ENCODE results near the gene EFNA2.

Gene EFNA2

GRCh38 chr19:1278074-1278473, 7.6 kb upstream of the EFNA2 start:
- peaks cover under 1 to 8% (median 5%) of the 10 kb centered on the region in 5 donors for H3K27me3 ChIP-seq (ENCODE audit: control insufficient read depth in 5 of 5, insufficient read depth in 4 of 5, low read length in 5 of 5)
- no peak overlapping the region for H3K4me3 ChIP-seq (ENCODE audit: low read depth in 1 of 5, low read length in 5 of 5)
- H3K9ac ChIP-seq (ENCODE audit: low read length in 5 of 5), result no peak overlapping the region
- no peaks in the 10 kb centered on the region for H3K9me3 ChIP-seq (ENCODE audit: control insufficient read depth in 5 of 5, low read length in 5 of 5)
- no peak overlapping the region for H3K27ac ChIP-seq (ENCODE audit: low read depth, low read length)
- H3K36me3 ChIP-seq (ENCODE audit: control insufficient read depth in 5 of 5, insufficient read depth in 5 of 5, low read length in 5 of 5), result peaks cover 0 to 35% (median 25%) of the 10 kb centered on the region in 5 donors
- H3K4me1 ChIP-seq (ENCODE audit: control insufficient read depth in 5 of 5, insufficient read depth in 5 of 5, low read length in 5 of 5), result peaks cover 4 to 39% (median 36%) of the 10 kb centered on the region in 5 donors

- H3K36me3 ChIP-seq (ENCODE audit: control insufficient read depth in 5 of 5, insufficient read depth in 5 of 5, low read length in 5 of 5), result peaks cover 0 to 26% (median 16%) of the 10 kb centered on the region in 5 donors
- H3K9ac ChIP-seq (ENCODE audit: low read length in 5 of 5), result no peak overlapping the region
- H3K4me1 ChIP-seq (ENCODE audit: control insufficient read depth in 5 of 5, insufficient read depth in 5 of 5, low read length in 5 of 5), result peaks cover 1 to 29% (median 27%) of the 10 kb centered on the region in 5 donors
- H3K27me3 ChIP-seq (ENCODE audit: control insufficient read depth in 5 of 5, insufficient read depth in 4 of 5, low read length in 5 of 5), result peaks cover 9 to 17% (median 14%) of the 10 kb centered on the region in 5 donors
- H3K27ac ChIP-seq (ENCODE audit: low read depth, low read length), result no peak overlapping the region
- no peak overlapping the region for H3K4me3 ChIP-seq (ENCODE audit: low read depth in 1 of 5, low read length in 5 of 5)
- no peaks in the 10 kb centered on the region for H3K9me3 ChIP-seq (ENCODE audit: control insufficient read depth in 5 of 5, low read length in 5 of 5)
These were observed 6.7 kb upstream of the EFNA2 start for GRCh38 chr19:1278713-1279660.

- no peak overlapping the region for H3K27ac ChIP-seq (ENCODE audit: low read depth, low read length)
- peaks cover 18 to 26% (median 22%) of the 10 kb centered on the region in 5 donors for H3K27me3 ChIP-seq (ENCODE audit: control insufficient read depth in 5 of 5, insufficient read depth in 4 of 5, low read length in 5 of 5)
- H3K9ac ChIP-seq (ENCODE audit: low read length in 5 of 5), result peak overlapping the region in 1 of 5 donors; percentile 30
- peaks cover 1 to 21% (median 18%) of the 10 kb centered on the region in 5 donors for H3K4me1 ChIP-seq (ENCODE audit: control insufficient read depth in 5 of 5, insufficient read depth in 5 of 5, low read length in 5 of 5)
- H3K9me3 ChIP-seq (ENCODE audit: control insufficient read depth in 5 of 5, low read length in 5 of 5), result no peaks in the 10 kb centered on the region
- no peak overlapping the region for H3K4me3 ChIP-seq (ENCODE audit: low read depth in 1 of 5, low read length in 5 of 5)
- peaks cover 0 to 18% (median 8%) of the 10 kb centered on the region in 5 donors for H3K36me3 ChIP-seq (ENCODE audit: control insufficient read depth in 5 of 5, insufficient read depth in 5 of 5, low read length in 5 of 5)
These were observed 5.8 kb upstream of the EFNA2 start for GRCh38 chr19:1279782-1280341.

GRCh38 chr19:1280636-1281568, 4.8 kb upstream of the EFNA2 start:
- Histone ChIP-seq H3K36me3 (ENCODE audit: control insufficient read depth in 5 of 5, insufficient read depth in 5 of 5, low read length in 5 of 5) (peaks cover 0 to 15% (median 8%) of the 10 kb centered on the region in 5 donors), H3K9ac (ENCODE audit: low read length in 5 of 5) (no peak overlapping the region), H3K27me3 (ENCODE audit: control insufficient read depth in 5 of 5, insufficient read depth in 4 of 5, low read length in 5 of 5) (peaks cover 24 to 31% (median 29%) of the 10 kb centered on the region in 5 donors), H3K4me3 (ENCODE audit: low read depth in 1 of 5, low read length in 5 of 5) (no peak overlapping the region), H3K4me1 (ENCODE audit: control insufficient read depth in 5 of 5, insufficient read depth in 5 of 5, low read length in 5 of 5) (peaks cover 1 to 16% (median 13%) of the 10 kb centered on the region in 5 donors), H3K27ac (ENCODE audit: low read depth, low read length) (no peak overlapping the region), H3K9me3 (ENCODE audit: control insufficient read depth in 5 of 5, low read length in 5 of 5) (no peaks in the 10 kb centered on the region)

GRCh38 chr19:1281569-1282287, 3.9 kb upstream of the EFNA2 start:
- H3K9me3 ChIP-seq (ENCODE audit: control insufficient read depth in 5 of 5, low read length in 5 of 5), result no peaks in the 10 kb centered on the region
- H3K27ac ChIP-seq (ENCODE audit: low read depth, low read length), result no peak overlapping the region
- H3K36me3 ChIP-seq (ENCODE audit: control insufficient read depth in 5 of 5, insufficient read depth in 5 of 5, low read length in 5 of 5), result peaks cover 0 to 15% (median 8%) of the 10 kb centered on the region in 5 donors
- H3K27me3 ChIP-seq (ENCODE audit: control insufficient read depth in 5 of 5, insufficient read depth in 4 of 5, low read length in 5 of 5), result peaks cover 29 to 35% (median 33%) of the 10 kb centered on the region in 5 donors
- peaks cover 0 to 12% (median 6%) of the 10 kb centered on the region in 5 donors for H3K4me1 ChIP-seq (ENCODE audit: control insufficient read depth in 5 of 5, insufficient read depth in 5 of 5, low read length in 5 of 5)
- H3K9ac ChIP-seq (ENCODE audit: low read length in 5 of 5), result no peak overlapping the region
- H3K4me3 ChIP-seq (ENCODE audit: low read depth in 1 of 5, low read length in 5 of 5), result no peak overlapping the region

GRCh38 chr19:1282588-1283206, 3.0 kb upstream of the EFNA2 start:
- Histone ChIP-seq H3K27ac (ENCODE audit: low read depth, low read length) (no peak overlapping the region), H3K4me1 (ENCODE audit: control insufficient read depth in 5 of 5, insufficient read depth in 5 of 5, low read length in 5 of 5) (peaks cover 0 to 14% (median 10%) of the 10 kb centered on the region in 5 donors), H3K9me3 (ENCODE audit: control insufficient read depth in 5 of 5, low read length in 5 of 5) (no peaks in the 10 kb centered on the region), H3K27me3 (ENCODE audit: control insufficient read depth in 5 of 5, insufficient read depth in 4 of 5, low read length in 5 of 5) (peaks cover 38 to 44% (median 42%) of the 10 kb centered on the region in 5 donors), H3K9ac (ENCODE audit: low read length in 5 of 5) (no peak overlapping the region), H3K36me3 (ENCODE audit: control insufficient read depth in 5 of 5, insufficient read depth in 5 of 5, low read length in 5 of 5) (peaks cover 0 to 15% (median 8%) of the 10 kb centered on the region in 5 donors), H3K4me3 (ENCODE audit: low read depth in 1 of 5, low read length in 5 of 5) (no peak overlapping the region)

GRCh38 chr19:1283207-1283916, 2.3 kb upstream of the EFNA2 start:
- H3K27me3 ChIP-seq (ENCODE audit: control insufficient read depth in 5 of 5, insufficient read depth in 4 of 5, low read length in 5 of 5), result peaks cover 44 to 51% (median 48%) of the 10 kb centered on the region in 5 donors
- no peak overlapping the region for H3K4me3 ChIP-seq (ENCODE audit: low read depth in 1 of 5, low read length in 5 of 5)
- H3K36me3 ChIP-seq (ENCODE audit: control insufficient read depth in 5 of 5, insufficient read depth in 5 of 5, low read length in 5 of 5), result peaks cover 0 to 11% (median 8%) of the 10 kb centered on the region in 5 donors
- no peaks in the 10 kb centered on the region for H3K9me3 ChIP-seq (ENCODE audit: control insufficient read depth in 5 of 5, low read length in 5 of 5)
- no peak overlapping the region for H3K27ac ChIP-seq (ENCODE audit: low read depth, low read length)
- peaks cover 0 to 17% (median 13%) of the 10 kb centered on the region in 5 donors for H3K4me1 ChIP-seq (ENCODE audit: control insufficient read depth in 5 of 5, insufficient read depth in 5 of 5, low read length in 5 of 5)
- no peak overlapping the region for H3K9ac ChIP-seq (ENCODE audit: low read length in 5 of 5)

- peaks cover 0 to 17% (median 13%) of the 10 kb centered on the region in 5 donors for H3K4me1 ChIP-seq (ENCODE audit: control insufficient read depth in 5 of 5, insufficient read depth in 5 of 5, low read length in 5 of 5)
- no peak overlapping the region for H3K4me3 ChIP-seq (ENCODE audit: low read depth in 1 of 5, low read length in 5 of 5)
- peaks cover 0 to 8% (median 6%) of the 10 kb centered on the region in 5 donors for H3K36me3 ChIP-seq (ENCODE audit: control insufficient read depth in 5 of 5, insufficient read depth in 5 of 5, low read length in 5 of 5)
- H3K27ac ChIP-seq (ENCODE audit: low read depth, low read length), result no peak overlapping the region
- H3K9me3 ChIP-seq (ENCODE audit: control insufficient read depth in 5 of 5, low read length in 5 of 5), result no peaks in the 10 kb centered on the region
- H3K9ac ChIP-seq (ENCODE audit: low read length in 5 of 5), result no peak overlapping the region
- H3K27me3 ChIP-seq (ENCODE audit: control insufficient read depth in 5 of 5, insufficient read depth in 4 of 5, low read length in 5 of 5), result peaks cover 46 to 56% (median 54%) of the 10 kb centered on the region in 5 donors
These were observed 1.8 kb upstream of the EFNA2 start for GRCh38 chr19:1283917-1284292.
